Upper lobe of left lung (tissue), 4 donors: Measurements from ENCODE around the gene GID8.

Experiments used
- POLR2AphosphoS5 ChIP-seq, 2 donors: sonication (generic); formaldehyde crosslinking; IDR thresholded peaks; one replicate each; pipeline ENCODE4 v1.5.1; 2017; ENCODE audit warnings: antibody characterized with exemption in 2 of 2
- TF ChIP-seq, protein P1 (sequence below), 6 experiments: fragments of 450-650 bp in 4 of 6; fragments of 200-600 bp in 2 of 6; sonication (generic) in 2 of 6; IDR thresholded peaks; one replicate each; pipeline ENCODE4 v1.5.1; 2016 to 2019; ENCODE audit warnings: antibody characterized with exemption in 6 of 6

GRCh38 chr20:62950741-62951140, 12.8 kb downstream of the GID8 start:
- no peak for TF ChIP-seq POLR2AphosphoS5 (IDR thresholded peaks at IDR 0.05)
- TF ChIP-seq, protein P1, sequence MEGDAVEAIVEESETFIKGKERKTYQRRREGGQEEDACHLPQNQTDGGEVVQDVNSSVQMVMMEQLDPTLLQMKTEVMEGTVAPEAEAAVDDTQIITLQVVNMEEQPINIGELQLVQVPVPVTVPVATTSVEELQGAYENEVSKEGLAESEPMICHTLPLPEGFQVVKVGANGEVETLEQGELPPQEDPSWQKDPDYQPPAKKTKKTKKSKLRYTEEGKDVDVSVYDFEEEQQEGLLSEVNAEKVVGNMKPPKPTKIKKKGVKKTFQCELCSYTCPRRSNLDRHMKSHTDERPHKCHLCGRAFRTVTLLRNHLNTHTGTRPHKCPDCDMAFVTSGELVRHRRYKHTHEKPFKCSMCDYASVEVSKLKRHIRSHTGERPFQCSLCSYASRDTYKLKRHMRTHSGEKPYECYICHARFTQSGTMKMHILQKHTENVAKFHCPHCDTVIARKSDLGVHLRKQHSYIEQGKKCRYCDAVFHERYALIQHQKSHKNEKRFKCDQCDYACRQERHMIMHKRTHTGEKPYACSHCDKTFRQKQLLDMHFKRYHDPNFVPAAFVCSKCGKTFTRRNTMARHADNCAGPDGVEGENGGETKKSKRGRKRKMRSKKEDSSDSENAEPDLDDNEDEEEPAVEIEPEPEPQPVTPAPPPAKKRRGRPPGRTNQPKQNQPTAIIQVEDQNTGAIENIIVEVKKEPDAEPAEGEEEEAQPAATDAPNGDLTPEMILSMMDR (IDR thresholded peaks at IDR 0.05), result no peak
